HG03439 (cell line): ENCODE results near the gene USP3.

ENCODE experiments used
- ATAC-seq: cut with Tn5 transposase; IDR thresholded peaks from one replicate; pipeline ENCODE4 v1.9.1; 2021; ENCODE audit warnings: mild to moderate bottlenecking, moderate library complexity; ENCODE audit not compliant: unreplicated experiment

The USP3 gene

DNA sequence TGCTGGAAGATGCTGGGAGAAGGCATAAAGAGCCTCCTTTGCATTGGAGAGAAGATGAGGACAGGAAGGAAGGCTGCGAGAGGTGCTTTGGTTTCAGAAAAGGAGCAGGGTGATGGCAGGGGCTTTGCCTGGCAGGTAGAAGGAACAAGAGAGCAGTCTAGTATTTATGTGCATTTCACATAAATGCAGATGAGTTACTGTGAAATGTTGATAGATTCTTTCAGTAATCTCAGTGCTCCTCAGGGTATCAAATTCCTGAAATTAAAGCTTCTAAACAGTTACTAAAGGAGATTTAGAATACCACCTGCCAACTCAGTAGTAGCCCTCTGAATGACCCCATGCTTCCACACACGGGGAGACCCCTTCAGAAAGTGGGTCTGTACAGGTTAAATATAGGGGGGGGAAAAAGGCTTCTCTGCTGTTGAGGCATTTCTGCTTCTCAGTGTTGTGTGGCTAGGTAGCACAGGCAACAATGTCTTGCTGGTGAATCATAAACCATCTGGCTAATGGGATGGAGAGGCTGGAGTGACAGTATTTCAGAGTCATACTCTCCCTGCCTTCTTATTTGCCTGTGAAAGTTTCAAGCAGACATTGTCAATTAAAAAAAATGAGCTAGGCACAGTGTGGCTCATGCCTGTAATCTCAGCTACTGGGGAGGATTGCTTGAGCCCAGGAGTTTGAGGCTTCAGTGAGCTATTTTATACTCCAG is 78.5 kb downstream of the USP3 start:
- no peak for ATAC-seq

- ATAC-seq = no peak
Observed at GRCh38 chr15:63586790-63587189, 82.4 kb downstream of the USP3 start.

DNA sequence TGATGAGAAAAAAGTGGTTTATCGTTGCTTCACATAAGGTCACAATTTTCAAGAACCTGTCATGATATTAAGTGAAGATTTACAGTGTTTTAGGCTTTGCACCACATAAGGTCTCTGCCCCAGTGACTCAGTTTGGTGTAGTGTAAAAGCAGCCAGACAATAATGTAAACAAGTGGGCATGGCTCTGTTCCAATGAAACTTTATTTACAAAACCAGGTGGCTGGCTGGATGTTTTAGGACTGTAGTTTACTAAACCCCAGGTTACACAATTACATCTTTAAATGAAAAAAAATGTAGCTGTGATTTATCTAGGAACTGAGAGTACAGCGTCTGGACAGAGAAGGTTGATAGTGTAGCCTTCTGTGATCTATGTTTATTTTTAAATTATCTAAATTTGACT is 83.1 kb downstream of the USP3 start:
- ATAC-seq = no peak

GRCh38 chr15:63588826-63589225 is 84.4 kb downstream of the USP3 start:
- ATAC-seq = no peak

DNA sequence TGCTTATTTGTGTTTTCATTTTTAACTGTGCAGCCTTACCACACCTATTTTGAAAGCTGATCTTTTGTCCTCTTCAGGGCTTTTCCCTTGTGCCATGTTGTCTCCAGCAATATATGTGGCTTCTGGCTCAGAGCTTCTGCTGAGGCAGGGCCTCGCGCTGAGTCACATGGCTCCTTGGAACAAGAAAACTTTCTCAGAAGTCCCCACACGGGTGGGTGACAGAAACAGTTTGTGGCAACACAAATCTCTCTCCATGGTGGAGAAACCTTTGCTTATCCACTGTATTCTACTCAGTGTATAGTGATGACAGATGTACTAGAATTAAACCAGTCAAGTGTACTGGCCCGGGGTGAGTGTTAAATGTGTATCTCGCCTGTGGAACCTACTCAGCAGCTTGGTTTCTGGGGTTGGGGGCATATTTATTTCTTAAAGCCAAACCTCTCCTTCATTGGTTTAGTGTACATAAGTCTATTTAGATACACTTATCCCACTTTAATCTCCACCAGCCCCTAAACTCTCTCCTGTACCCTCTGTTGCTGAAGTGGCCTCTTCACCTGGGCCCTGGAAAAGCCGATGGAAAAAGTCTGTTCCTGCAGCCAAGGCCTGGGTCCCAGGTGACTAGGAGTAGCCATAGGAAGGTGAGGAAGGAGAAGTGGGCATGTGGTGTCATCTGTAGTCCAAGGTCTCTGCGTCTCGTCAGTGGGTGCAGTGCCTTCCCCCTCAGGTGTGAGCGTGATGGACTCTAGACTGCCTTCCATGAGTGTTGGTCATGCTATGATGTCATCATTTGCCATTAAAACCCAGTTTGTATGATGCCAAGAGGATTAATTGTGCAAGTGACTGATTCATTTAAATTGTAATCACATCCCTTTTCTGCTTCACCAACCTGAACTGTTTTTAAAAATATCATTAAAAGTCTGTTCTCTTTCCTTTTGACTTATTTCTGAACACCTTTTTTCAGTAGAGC is 89.6 kb downstream of the USP3 start:
- no peak for ATAC-seq

GRCh38 chr15:63595065-63595464 is 90.7 kb downstream of the USP3 start:
- ATAC-seq = no peak

- no peak for ATAC-seq
Observed at GRCh38 chr15:63595688-63596087, 91.3 kb downstream of the USP3 start.

- ATAC-seq = no peak
Observed at GRCh38 chr15:63596676-63597037, 92.3 kb downstream of the USP3 start.

- no peak for ATAC-seq
Observed at GRCh38 chr15:63597038-63597790, 92.8 kb downstream of the USP3 start, which contains the start of gene FBXL22. Gene FBXL22 (plus strand): TSS chr15:63597387. CDS start chr15:63597393, 6 bp downstream.

GRCh38 chr15:63597821-63598220 is 93.4 kb downstream of the USP3 start:
- no peak for ATAC-seq

GRCh38 chr15:63598473-63599400 is 94.3 kb downstream of the USP3 start:
- ATAC-seq = no peak

- ATAC-seq = no peak
Observed at GRCh38 chr15:63599401-63600000, 95.1 kb downstream of the USP3 start.

GRCh38 chr15:63600001-63600615 is 95.7 kb downstream of the USP3 start:
- ATAC-seq = no peak

DNA sequence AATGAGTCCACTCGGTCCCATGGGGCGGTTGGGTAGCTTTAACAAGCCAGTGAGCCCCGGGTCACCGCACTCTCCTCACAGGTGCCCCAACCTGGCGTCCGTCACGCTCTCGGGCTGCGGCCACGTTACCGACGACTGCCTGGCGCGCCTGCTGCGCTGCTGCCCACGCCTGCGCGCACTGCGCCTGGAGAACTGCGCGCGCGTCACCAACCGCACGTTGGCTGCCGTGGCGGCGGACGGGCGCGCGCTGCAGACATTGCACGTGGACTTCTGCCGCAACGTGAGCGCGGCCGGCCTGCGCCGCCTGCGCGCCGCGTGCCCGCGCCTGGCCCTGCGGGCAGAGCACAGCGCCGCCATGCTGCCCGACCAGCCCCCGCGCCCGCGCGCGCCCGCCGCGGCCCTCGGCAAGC is 96.2 kb downstream of the USP3 start:
- ATAC-seq = peak; percentile 68

- peak; percentile 10 for ATAC-seq
Observed at GRCh38 chr15:63601026-63601703, 96.8 kb downstream of the USP3 start.

DNA sequence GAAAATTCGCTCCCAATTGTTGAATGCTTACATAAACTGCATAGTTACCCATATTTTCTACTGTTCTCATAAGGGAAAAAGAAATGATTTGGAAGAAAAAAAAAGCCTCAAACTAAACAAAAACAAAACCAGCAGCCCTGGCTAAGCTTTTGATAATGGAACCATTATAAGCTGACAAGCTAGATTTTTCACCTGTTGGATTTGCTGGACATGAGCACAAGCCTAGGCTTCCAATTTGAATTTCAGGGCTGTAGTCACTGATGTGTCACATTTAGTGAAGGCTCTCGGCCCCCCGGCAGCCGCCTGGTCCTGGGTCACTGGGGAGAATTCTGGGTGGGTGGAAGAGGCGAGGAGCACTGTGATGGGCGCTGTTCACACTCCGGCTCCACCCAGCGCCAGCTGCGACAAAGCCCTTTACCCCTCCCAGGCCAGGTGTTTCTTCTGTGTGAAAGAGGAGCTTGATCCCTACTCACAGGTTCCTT is 97.4 kb downstream of the USP3 start:
- no peak for ATAC-seq

- ATAC-seq = no peak
Observed at GRCh38 chr15:63602595-63602994, 98.2 kb downstream of the USP3 start.

DNA sequence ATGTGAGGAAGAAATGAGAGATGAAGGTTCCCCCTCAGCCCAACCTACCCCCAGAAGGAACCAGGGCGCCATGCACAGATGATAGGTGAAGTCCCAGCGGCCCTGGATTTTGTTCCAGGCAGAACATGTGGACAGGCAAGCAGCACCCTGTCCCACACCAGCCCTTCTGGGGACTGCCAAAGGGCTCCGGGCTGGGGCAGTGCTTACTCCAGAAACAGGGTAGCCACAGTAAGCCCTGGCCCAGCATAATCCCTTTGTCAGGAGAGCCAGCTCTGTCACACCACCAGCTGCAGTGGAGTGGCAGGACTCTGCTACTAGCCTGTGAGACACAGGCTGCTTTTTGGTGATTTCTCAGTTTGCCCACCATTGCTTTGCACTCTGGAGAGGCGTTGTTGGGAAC is 99.1 kb downstream of the USP3 start:
- no peak for ATAC-seq

DNA sequence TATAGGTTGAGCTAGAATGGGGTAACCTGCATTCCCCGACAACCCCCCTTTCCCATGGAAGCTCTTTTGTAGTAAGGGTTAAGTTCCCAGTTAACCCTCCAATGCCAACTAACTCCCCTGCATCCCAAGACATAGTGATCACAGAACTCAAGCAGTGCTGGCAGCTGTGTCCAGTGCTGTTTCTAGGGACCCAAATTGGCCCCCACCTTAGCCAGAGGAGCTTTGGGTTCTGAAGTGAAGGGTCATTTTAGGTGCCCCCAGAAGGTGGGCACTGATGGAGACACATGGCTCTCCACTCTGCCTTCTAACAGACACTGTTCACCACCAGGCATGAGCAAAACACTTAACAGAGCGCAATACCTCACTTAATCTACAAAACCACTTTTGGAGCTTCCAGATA is 99.9 kb downstream of the USP3 start:
- ATAC-seq = no peak
